Lung (tissue), 12 donors: ENCODE results near the gene SETBP1. TPM values are rescaled to one million over a fixed set of nuclear protein-coding genes. Genes with fewer than 3 reads are reported as not detected.
A peak's percentile ranks its signal among the peaks of the same experiment; 100 is the strongest.

ENCODE experiments used
- ATAC-seq: fragments of 200-7000 bp; cut with Tn5 transposase; one replicate; pipeline ENCODE4 v1.9.1; 2020; ENCODE audit warnings: moderate number of reproducible peaks; ENCODE audit not compliant: insufficient read depth, low FRiP score
- DNase-seq, 3 donors: peaks; one replicate each; pipeline ENCODE4 v3.0.0-alpha.2; 2013 to 2017
- H3K27ac ChIP-seq, 2 donors: one replicate each; pipeline ENCODE4 v1.5.1; 2013; ENCODE audit warnings: mild to moderate bottlenecking in 2 of 2, moderate library complexity in 2 of 2, control low read depth in 1 of 2, inconsistent platforms in 1 of 2, low read depth in 1 of 2, low read length in 1 of 2
- H3K27me3 ChIP-seq, 3 donors: one replicate each; pipeline ENCODE4 v1.5.1; 2013; ENCODE audit warnings: low read length in 2 of 3; ENCODE audit not compliant: control insufficient read depth in 3 of 3, insufficient read depth in 3 of 3
- H3K36me3 ChIP-seq, 4 donors: one replicate each; pipeline ENCODE4 v1.5.1; 2013; ENCODE audit warnings: low read length in 4 of 4, mild to moderate bottlenecking in 1 of 4, moderate library complexity in 1 of 4; ENCODE audit not compliant: control insufficient read depth in 4 of 4, insufficient read depth in 4 of 4
- H3K4me1 ChIP-seq, 5 donors: one replicate each; pipeline ENCODE4 v1.5.1; 2013; ENCODE audit warnings: low read length in 5 of 5, mild to moderate bottlenecking in 2 of 5, moderate library complexity in 1 of 5; ENCODE audit not compliant: control insufficient read depth in 5 of 5, insufficient read depth in 5 of 5
- H3K4me3 ChIP-seq: one replicate; pipeline ENCODE4 v1.5.1; 2013; ENCODE audit warnings: mild to moderate bottlenecking, control low read depth, moderate library complexity
- H3K9ac ChIP-seq, 2 donors: one replicate each; pipeline ENCODE4 v1.5.1; 2013; ENCODE audit warnings: low read length in 2 of 2, control low read depth in 1 of 2; ENCODE audit not compliant: insufficient read depth in 1 of 2
- H3K9me3 ChIP-seq, 4 donors: one replicate each; pipeline ENCODE4 v1.5.1; 2013; ENCODE audit warnings: low read length in 3 of 4, mild to moderate bottlenecking in 1 of 4, moderate library complexity in 1 of 4; ENCODE audit not compliant: control insufficient read depth in 4 of 4, insufficient read depth in 3 of 4
- CTCF ChIP-seq: IDR thresholded peaks from 2 replicates; pipeline ENCODE4 v1.5.1; 2012; ENCODE audit warnings: mild to moderate bottlenecking; ENCODE audit errors: control extremely low read depth, extremely low read depth
- WGBS, 2 donors: extraction: QIAGEN DNeasy Blood & Tissue Kit; methylation state at CpG; one replicate each; pipeline ENCODE4 v1.1.7; 2013; 5-methylcytosine and 5-hydroxymethylcytosine counted together
- polyA plus RNA-seq, 2 donors: library from polyadenylated mRNA; stranded (reverse); fragments of 200-250 nt; gene quantifications; one replicate each; pipeline ENCODE4 v1.2.1, GENCODE V29; 2013
- total RNA-seq, 2 donors: library from RNA; depleted of rRNA in 1 of 2; stranded (reverse); fragments of >200 nt in 1 of 2; gene quantifications; one replicate each; pipeline ENCODE4 v1.2.1, GENCODE V29; 2014 to 2021
- donor health status: control.
- donor health status: control.
- donor health status: Bipolar disorder and iron deficiency.
- donor health status: healthy.
- donor health status: DM: yes; HTN: yes; CAD: no.

SETBP1 gene
- total and polyA plus RNA-seq, 4 donors: 1.6 to 43.8 (median 16.6) TPM

DNA sequence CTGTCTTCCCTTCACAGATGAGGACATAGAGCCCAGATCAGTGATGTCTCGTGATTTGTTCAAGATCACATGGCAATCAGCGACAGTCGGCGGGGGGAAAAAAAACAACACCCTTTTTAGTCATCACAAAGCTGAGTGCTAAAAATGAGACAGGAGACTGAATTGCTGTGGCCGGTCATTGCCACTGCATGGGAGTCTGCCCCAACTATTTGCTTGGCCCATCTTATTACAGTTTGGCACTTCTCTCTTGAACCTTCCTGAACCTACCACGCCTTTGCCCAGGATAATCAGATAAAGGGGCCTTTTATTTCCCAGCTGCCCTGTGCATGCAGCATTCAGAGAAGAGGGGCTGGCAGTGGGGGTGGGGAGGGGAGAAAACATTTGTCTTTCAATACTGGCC is 42.7 kb downstream of the SETBP1 start:
- H3K9ac ChIP-seq: no peak overlapping the region
- no peak for ATAC-seq
- no peak for TF ChIP-seq CTCF
- H3K4me3 ChIP-seq: no peak overlapping the region
- DNase-seq: no peak
- no peaks in the 10 kb centered on the region for H3K27me3 ChIP-seq
- peaks cover 0 to 6% (median 0%) of the 10 kb centered on the region in 4 donors for H3K36me3 ChIP-seq
- 87 to 92% methylated on average over 6 of the region's 6 CpGs for WGBS, 2 donors
- no peaks in the 10 kb centered on the region for H3K9me3 ChIP-seq
- H3K4me1 ChIP-seq: peaks cover 0 to 18% (median 3%) of the 10 kb centered on the region in 5 donors
- no peak overlapping the region for H3K27ac ChIP-seq

- Histone ChIP-seq H3K9ac (no peak overlapping the region), H3K9me3 (no peaks in the 10 kb centered on the region), H3K4me1 (peaks cover 0 to 18% (median 3%) of the 10 kb centered on the region in 5 donors), H3K27ac (peak overlapping the region in 1 of 2 donors; percentile 21), H3K4me3 (no peak overlapping the region), H3K36me3 (peaks cover 0 to 9% (median 0%) of the 10 kb centered on the region in 4 donors), H3K27me3 (no peaks in the 10 kb centered on the region)
- TF ChIP-seq CTCF: no peak
- ATAC-seq (no peak), DNase-seq (no peak)
- WGBS, 2 donors: 68 to 76% methylated on average over 1 of the region's 1 CpG
These were observed 43.6 kb downstream of the SETBP1 start for GRCh38 chr18:44724105-44724778.

DNA sequence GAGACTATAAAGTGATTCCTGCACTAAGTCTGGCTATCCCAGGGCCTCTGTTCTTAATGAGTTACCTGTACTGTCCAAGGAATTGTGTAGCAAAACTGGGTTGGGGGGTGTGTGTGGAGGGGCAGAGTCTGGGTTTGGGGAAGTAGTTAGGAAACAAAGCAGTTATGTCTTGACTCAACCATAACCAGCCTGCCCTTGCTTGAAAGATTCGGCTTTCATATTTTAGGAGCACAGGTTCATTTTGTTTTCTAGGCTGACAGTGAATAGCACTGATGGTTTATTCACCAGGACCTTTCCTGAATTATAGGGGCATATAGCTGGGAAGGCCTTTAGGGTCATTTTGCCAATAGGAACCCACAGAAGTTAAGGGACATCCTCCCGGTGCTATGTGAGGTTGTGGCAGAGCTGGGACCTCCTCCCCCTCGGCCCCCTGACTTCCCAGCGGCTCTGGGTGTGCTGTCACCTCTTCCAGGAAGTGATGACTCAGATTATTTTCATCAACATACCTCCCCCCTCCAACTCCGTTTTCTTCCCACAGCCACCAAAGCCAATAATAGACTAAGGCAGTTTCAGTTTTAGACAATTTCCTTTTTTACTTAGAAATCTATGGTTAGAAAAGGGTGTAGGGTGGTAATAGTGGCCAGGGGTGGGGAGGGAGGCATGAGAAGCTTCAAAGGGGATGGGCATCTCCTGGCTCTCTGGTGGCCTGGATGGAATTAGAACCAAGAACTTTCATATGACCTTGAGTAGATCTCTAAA is 44.8 kb downstream of the SETBP1 start:
- ATAC-seq (peak; percentile 59), DNase-seq (peak in 1 of 3 donors; percentile 59)
- H3K4me1 ChIP-seq: peaks cover 0 to 18% (median 6%) of the 10 kb centered on the region in 5 donors
- 23 to 32% methylated on average over 5 of the region's 5 CpGs for WGBS, 2 donors
- H3K4me3 ChIP-seq: no peak overlapping the region
- peaks cover 0 to 6% (median 0%) of the 10 kb centered on the region in 4 donors for H3K36me3 ChIP-seq
- H3K9me3 ChIP-seq: no peaks in the 10 kb centered on the region
- no peak for TF ChIP-seq CTCF
- H3K9ac ChIP-seq: no peak overlapping the region
- H3K27ac ChIP-seq: peak overlapping the region; percentile 69
- no peaks in the 10 kb centered on the region for H3K27me3 ChIP-seq
